ENCODE data around the gene GAK.
"Not testable (repeated sequence)": the region's sequence is repeated elsewhere in the genome, so short reads cannot be mapped to it uniquely, and the experiment has no call there.

GAK gene

DNA sequence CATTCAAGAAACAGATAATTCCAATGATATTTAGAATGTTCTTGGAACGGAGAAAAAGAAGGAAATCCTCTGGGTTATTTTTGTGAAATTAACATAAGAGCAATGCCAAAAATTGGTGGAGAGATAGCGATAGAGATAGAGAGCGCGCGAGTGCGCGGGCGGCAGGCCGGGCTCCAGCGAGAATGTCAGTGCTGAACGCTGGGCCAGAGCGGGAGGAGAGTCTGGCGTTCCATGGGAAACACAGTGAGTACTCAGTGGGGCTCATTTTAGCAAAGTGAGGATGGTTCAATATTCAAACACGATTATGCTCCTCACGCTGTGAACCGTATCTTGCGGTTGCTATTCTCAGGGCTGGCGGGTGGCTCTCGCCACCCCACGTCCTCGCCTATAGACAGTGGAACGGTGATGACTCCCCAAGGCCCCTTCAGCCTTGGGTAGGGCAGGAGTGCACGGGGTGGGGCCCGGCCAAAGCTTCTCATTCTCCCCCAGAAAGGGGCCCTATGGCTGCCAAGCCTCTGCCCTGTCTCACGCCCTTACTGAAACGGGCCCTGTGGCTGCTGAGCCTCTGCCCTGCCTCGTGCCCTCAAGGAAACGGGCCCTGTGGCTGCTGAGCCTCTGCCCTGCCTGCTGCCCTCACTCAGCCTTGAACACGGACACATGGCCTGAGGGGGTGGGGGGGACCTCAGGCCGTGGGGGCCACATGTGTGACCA lies 123.1 kb downstream of the GAK start:
- Histone ChIP-seq H3K9me3 (ENCODE audit: control insufficient read depth, low read depth, low read length) (no peaks in the 10 kb centered on the region), H3K27ac (ENCODE audit: low read length) (no peak overlapping the region), H3K27me3 (ENCODE audit: control insufficient read depth, insufficient read depth, low read length) (peaks cover 82% of the 10 kb centered on the region), H3K4me3 (ENCODE audit: low read length) (no peak overlapping the region), H3K36me3 (ENCODE audit: control insufficient read depth, low read depth, low read length) (no peaks in the 10 kb centered on the region), H3K4me1 (ENCODE audit: control insufficient read depth, low read depth, low read length) (no peaks in the 10 kb centered on the region), H3K9ac (ENCODE audit: low read length) (no peak overlapping the region)

GRCh38 chr4:807792-808191 lies 124.3 kb downstream of the GAK start:
- H3K9me3 ChIP-seq (ENCODE audit: control insufficient read depth, low read depth, low read length): no peaks in the 10 kb centered on the region
- no peaks in the 10 kb centered on the region for H3K4me1 ChIP-seq (ENCODE audit: control insufficient read depth, low read depth, low read length)
- H3K27ac ChIP-seq (ENCODE audit: low read length): no peak overlapping the region
- no peaks in the 10 kb centered on the region for H3K36me3 ChIP-seq (ENCODE audit: control insufficient read depth, low read depth, low read length)
- H3K9ac ChIP-seq (ENCODE audit: low read length): no peak overlapping the region
- H3K27me3 ChIP-seq (ENCODE audit: control insufficient read depth, insufficient read depth, low read length): peaks cover 70% of the 10 kb centered on the region
- H3K4me3 ChIP-seq (ENCODE audit: low read length): no peak overlapping the region

- H3K36me3 ChIP-seq (ENCODE audit: control insufficient read depth, low read depth, low read length); H3K9me3 ChIP-seq (ENCODE audit: control insufficient read depth, low read depth, low read length); H3K4me3 ChIP-seq (ENCODE audit: low read length); H3K9ac ChIP-seq (ENCODE audit: low read length); H3K27ac ChIP-seq (ENCODE audit: low read length); H3K4me1 ChIP-seq (ENCODE audit: control insufficient read depth, low read depth, low read length): not testable (repeated sequence)
- peaks cover 65% of the 10 kb centered on the region for H3K27me3 ChIP-seq (ENCODE audit: control insufficient read depth, insufficient read depth, low read length)
Measured at GRCh38 chr4:806979-807378, 125.1 kb downstream of the GAK start.

DNA sequence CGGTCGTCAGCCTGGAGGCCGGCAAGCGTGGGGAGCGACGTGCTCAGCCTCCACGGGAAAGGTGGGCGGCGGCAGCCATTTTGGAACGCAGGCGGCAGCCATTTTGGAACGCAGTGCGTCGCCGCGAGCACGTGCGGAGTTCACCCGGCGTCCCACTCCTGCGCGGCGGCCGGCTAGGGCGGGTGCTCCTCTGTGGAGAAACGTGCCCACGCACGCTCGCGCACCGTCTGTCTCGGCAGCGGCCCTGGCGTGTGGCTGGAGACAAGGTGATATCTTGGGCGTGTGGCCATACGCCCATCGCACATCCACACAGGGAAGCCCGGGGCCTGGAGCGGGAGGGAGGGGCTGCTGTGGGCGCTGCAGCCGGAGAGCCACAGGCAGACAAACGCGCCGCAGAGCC lies 127.3 kb downstream of the GAK start:
- Histone ChIP-seq H3K27ac (ENCODE audit: low read length) (no peak overlapping the region), H3K9me3 (ENCODE audit: control insufficient read depth, low read depth, low read length) (no peaks in the 10 kb centered on the region), H3K9ac (ENCODE audit: low read length) (no peak overlapping the region), H3K4me3 (ENCODE audit: low read length) (no peak overlapping the region), H3K36me3 (ENCODE audit: control insufficient read depth, low read depth, low read length) (no peaks in the 10 kb centered on the region), H3K4me1 (ENCODE audit: control insufficient read depth, low read depth, low read length) (no peaks in the 10 kb centered on the region), H3K27me3 (ENCODE audit: control insufficient read depth, insufficient read depth, low read length) (peaks cover 51% of the 10 kb centered on the region)

GRCh38 chr4:803884-804283 lies 128.2 kb downstream of the GAK start:
- Histone ChIP-seq H3K4me1 (ENCODE audit: control insufficient read depth, low read depth, low read length) (no peaks in the 10 kb centered on the region), H3K9ac (ENCODE audit: low read length) (no peak overlapping the region), H3K9me3 (ENCODE audit: control insufficient read depth, low read depth, low read length) (no peaks in the 10 kb centered on the region), H3K36me3 (ENCODE audit: control insufficient read depth, low read depth, low read length) (no peaks in the 10 kb centered on the region), H3K27me3 (ENCODE audit: control insufficient read depth, insufficient read depth, low read length) (peaks cover 47% of the 10 kb centered on the region), H3K27ac (ENCODE audit: low read length) (no peak overlapping the region), H3K4me3 (ENCODE audit: low read length) (no peak overlapping the region)

DNA sequence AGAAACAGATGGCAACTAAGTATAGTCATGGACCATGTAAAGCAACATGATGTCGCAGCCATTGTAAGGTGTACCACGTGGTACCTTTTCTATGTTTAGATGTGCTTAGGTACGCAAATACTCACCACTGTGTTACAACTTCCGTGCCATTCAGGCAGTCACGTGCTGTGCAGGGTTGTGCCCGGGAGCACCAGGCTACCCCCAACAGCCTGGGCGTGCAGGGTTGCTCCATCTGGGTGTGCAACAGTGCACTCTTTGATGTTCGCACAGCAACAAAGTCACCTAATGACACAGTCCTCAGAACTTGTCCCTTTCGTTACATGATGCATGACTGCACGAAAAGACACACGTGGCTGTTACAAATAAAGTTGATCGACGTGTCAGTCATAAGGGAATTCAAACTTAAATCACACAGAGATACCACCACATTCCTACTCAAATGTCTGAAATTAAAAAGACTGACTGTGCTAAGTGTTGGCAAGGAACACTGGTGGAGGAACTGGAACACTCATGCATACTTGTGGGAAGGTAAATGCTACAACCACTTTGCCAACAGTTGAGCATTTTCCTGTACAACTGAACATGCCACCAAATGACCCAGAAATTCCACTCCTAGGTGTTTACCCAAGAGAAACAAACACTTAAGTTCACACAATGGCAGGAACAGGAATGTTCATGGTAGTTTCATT lies 130.5 kb downstream of the GAK start:
- no peaks in the 10 kb centered on the region for H3K9me3 ChIP-seq (ENCODE audit: control insufficient read depth, low read depth, low read length)
- H3K27ac ChIP-seq (ENCODE audit: low read length): no peak overlapping the region
- no peaks in the 10 kb centered on the region for H3K4me1 ChIP-seq (ENCODE audit: control insufficient read depth, low read depth, low read length)
- peaks cover 48% of the 10 kb centered on the region for H3K27me3 ChIP-seq (ENCODE audit: control insufficient read depth, insufficient read depth, low read length)
- H3K36me3 ChIP-seq (ENCODE audit: control insufficient read depth, low read depth, low read length): no peaks in the 10 kb centered on the region
- no peak overlapping the region for H3K4me3 ChIP-seq (ENCODE audit: low read length)
- no peak overlapping the region for H3K9ac ChIP-seq (ENCODE audit: low read length)

All from iPS-18a (cell line).